ENCODE measurements around the gene MAF.

The MAF gene

DNA sequence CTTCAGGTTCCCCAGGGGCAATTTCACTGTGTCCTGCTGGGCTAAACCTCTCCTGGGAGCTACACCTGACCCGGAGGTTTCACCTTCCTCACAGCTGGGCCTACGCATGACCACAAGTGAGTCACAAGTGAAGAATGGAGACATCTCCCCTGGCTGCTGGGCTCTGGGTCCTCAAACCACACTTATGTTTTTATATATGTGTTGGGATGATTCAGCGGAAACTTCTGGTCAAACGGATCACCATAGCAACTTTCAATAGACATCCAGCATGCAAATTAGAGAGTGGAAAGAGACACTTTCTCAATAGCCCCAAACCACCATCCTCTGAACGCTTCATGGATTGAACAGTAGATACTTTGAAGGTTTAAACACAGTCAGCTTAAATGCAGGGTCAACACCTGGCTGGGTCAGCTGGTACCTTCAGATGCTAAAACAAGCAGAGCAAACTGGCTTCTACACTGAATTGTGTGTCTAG lies 28.0 kb upstream of the MAF start:
- H3K36me3 Mint-ChIP-seq = no peaks in the 10 kb centered on the region
- peak overlapping the region; percentile 47 for H3K27ac Mint-ChIP-seq
- CTCF ChIA-PET = interaction anchor here (0.8 to 1.4 kb wide), 3 partner anchors 11 to 13 kb away, joined by 3 to 5 read pairs (median 4); no protein-coding TSS in a partner anchor
- no peak overlapping the region for H3K4me3 Mint-ChIP-seq
- peaks cover 5% of the 10 kb centered on the region for H3K9me3 Mint-ChIP-seq
- H3K4me1 Mint-ChIP-seq = peaks cover 38% of the 10 kb centered on the region
- H3K27me3 Mint-ChIP-seq = peaks cover 19% of the 10 kb centered on the region
- peak; percentile 63 for DNase-seq

DNA sequence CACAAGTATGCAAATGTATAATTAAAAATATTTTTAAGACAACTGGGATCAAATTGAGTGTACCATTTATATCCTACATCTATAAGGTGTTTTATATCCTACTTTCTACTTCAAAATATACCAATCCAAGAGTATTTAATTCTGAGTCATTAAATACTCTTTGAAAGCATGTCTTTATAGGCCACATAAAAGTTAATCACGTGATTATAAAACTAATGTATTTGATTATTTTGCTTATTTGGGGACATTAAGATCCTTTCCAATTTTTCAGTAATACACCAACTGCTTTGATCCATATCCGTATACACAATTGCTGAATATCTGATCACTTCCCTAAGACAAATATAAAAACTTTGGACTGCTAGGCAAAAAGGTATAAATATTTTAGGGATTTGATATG lies 26.6 kb upstream of the MAF start:
- Mint-ChIP-seq H3K27ac (no peak overlapping the region), H3K9me3 (peaks cover 5% of the 10 kb centered on the region), H3K27me3 (peaks cover 21% of the 10 kb centered on the region), H3K4me1 (peaks cover 31% of the 10 kb centered on the region), H3K4me3 (no peak overlapping the region), H3K36me3 (no peaks in the 10 kb centered on the region)
- DNase-seq = no peak
- CTCF ChIA-PET = no interaction called here

DNA sequence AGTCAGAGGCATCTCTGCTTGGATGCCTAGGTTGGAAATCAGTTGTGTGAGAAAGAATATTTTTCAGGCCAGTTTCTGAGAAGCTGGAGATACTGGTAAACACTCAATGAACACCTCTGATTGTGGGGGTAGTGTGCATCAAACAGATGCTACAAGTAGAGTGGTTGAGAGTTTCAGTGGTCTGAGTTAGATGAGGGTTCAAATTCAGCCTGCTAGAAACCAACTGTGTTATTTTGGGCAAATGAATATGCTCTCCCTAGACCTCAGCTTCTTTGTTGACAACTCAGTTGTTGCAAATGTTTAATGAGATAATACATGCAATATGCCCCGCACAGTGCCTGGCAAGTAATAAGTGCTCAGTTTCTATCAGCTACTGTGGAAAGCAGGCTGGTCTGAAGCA lies 25.2 kb upstream of the MAF start:
- Mint-ChIP-seq H3K4me3 (no peak overlapping the region), H3K27ac (no peak overlapping the region), H3K9me3 (peaks cover 9% of the 10 kb centered on the region), H3K27me3 (peaks cover 17% of the 10 kb centered on the region), H3K4me1 (peaks cover 30% of the 10 kb centered on the region), H3K36me3 (no peaks in the 10 kb centered on the region)
- DNase-seq = no peak
- CTCF ChIA-PET = no interaction called here

DNA sequence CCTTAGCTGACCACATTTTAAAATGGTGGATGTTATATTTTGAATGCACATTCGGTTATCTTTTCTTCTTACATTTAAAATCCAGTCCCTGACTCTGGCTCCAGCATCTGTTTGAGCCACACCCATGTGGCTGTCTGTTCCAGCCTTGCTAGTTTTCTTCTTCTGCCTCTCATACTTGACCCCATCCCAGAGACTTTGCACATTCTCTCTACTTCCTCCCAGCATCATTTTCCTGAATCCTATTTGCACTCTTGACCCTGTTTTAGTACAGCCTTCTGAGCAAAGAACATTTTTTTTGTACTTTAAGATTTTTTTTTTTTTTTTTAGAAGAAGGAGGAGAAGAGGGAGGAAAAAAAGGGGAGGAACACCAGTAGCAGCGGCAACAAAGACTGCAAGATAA lies 23.3 kb upstream of the MAF start:
- no peak overlapping the region for H3K4me3 Mint-ChIP-seq
- CTCF ChIA-PET = no interaction called here
- peaks cover 38% of the 10 kb centered on the region for H3K4me1 Mint-ChIP-seq
- peaks cover 6% of the 10 kb centered on the region for H3K9me3 Mint-ChIP-seq
- DNase-seq = no peak
- peaks cover 6% of the 10 kb centered on the region for H3K36me3 Mint-ChIP-seq
- no peak overlapping the region for H3K27ac Mint-ChIP-seq
- peaks cover 15% of the 10 kb centered on the region for H3K27me3 Mint-ChIP-seq

DNA sequence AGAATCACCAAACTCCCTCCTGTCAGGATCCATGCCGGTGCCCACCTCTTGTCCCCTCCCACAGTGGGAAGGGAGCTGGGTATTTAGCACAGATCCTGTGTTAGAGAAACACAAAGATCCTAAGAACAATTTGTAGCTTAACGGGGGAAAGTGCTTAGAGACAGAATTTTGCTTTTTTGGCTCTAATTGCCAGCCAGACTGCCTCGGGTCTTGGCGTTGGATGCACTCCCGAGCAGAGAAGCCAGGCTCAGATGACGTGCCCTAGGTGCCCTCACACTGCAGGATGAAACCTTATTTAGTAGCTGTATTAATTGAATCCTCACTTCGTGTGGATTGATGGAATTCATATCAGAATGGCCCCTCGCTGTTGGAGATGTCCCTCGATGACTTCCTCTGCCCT lies 22.5 kb upstream of the MAF start:
- H3K4me3 Mint-ChIP-seq = no peak overlapping the region
- CTCF ChIA-PET = no interaction called here
- peaks cover 6% of the 10 kb centered on the region for H3K36me3 Mint-ChIP-seq
- peaks cover 4% of the 10 kb centered on the region for H3K9me3 Mint-ChIP-seq
- H3K4me1 Mint-ChIP-seq = peaks cover 38% of the 10 kb centered on the region
- H3K27me3 Mint-ChIP-seq = peaks cover 15% of the 10 kb centered on the region
- DNase-seq = no peak
- no peak overlapping the region for H3K27ac Mint-ChIP-seq

DNA sequence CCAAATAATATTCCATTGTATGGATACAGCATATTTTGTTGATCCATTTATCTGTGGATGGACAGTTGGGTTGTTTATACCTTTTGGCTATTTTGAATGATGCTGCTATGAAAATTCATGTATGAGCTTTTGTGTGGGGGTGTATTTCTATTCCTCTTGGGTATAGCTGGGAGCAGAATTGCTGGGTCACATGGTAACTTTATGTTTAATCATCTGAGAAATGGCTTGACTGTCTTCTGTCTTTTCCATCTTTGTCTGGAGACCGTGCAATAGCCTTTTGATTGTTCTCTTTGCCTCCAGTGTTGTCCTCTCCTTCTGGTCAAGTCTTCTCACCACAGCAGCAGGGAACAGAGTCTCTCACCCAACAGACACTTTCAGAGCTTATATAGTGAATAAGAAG lies 20.5 kb upstream of the MAF start:
- Mint-ChIP-seq H3K27ac (no peak overlapping the region), H3K4me1 (peaks cover 45% of the 10 kb centered on the region), H3K4me3 (no peak overlapping the region), H3K36me3 (peaks cover 6% of the 10 kb centered on the region), H3K9me3 (peaks cover 4% of the 10 kb centered on the region), H3K27me3 (peaks cover 9% of the 10 kb centered on the region)
- CTCF ChIA-PET = interaction anchor here (1.5 kb wide), 1 partner anchor 19 kb away, joined by 4 read pairs; no protein-coding TSS in a partner anchor
- DNase-seq = no peak

DNA sequence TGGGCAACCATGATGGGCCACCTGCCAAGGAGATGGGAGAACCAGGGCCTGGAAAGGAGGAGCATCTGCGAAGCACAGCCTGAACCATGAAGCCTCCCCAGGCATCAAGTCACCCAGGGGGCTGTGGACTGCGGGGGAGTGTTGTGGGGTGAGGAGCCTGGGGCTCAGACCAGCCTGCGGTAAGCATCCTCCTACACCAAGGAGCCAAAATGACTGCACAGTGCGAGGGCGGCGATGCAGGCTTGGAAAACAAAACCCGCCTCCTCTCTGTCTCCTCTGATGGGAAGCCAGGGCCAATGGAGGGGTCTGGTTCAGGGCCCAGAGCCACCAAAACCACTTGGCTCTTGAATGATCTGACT lies 18.1 kb upstream of the MAF start:
- peaks cover 54% of the 10 kb centered on the region for H3K4me1 Mint-ChIP-seq
- peak overlapping the region; percentile 11 for H3K4me3 Mint-ChIP-seq
- H3K36me3 Mint-ChIP-seq = peaks cover 6% of the 10 kb centered on the region
- CTCF ChIA-PET = interaction anchor here (1.8 kb wide), 1 partner anchor 17 kb away, joined by 4 read pairs; no protein-coding TSS in a partner anchor
- peaks cover 6% of the 10 kb centered on the region for H3K9me3 Mint-ChIP-seq
- peaks cover 9% of the 10 kb centered on the region for H3K27me3 Mint-ChIP-seq
- peak overlapping the region; percentile 92 for H3K27ac Mint-ChIP-seq
- peak; percentile 28 for DNase-seq

DNA sequence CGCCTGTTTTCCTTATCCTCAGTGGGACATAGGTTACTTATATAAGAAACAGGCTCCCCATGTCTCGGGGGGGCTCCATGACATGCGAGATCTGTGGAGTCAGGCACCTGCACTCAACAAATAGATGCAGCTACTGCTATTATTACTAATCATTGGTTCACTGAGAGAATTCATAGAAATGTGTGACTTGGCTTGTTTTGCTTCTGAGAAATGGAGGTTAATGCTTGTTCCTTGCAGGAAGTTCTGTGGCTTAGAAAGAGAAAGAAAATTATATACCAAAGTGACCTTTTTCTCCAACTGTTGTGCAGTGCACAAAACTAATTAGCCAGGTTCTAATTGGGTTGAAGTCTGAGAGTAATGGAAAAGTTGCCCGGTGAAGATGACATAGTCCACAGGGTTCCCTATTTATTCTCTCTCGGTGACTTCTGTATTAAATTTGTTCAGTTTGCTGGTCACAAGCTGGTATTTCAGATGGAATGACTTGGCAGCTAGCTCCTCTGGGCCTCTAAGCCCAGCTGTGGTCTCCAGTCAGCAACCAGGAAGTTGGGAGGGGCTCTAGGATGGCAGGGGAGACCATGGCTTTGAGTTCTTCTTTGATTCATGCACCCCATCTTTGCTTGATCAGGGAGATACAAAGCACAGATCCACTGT lies 17.6 kb upstream of the MAF start:
- Mint-ChIP-seq H3K9me3 (peaks cover 6% of the 10 kb centered on the region), H3K27ac (peak overlapping the region; percentile 92), H3K4me1 (peaks cover 54% of the 10 kb centered on the region), H3K36me3 (peaks cover 6% of the 10 kb centered on the region), H3K27me3 (peaks cover 8% of the 10 kb centered on the region), H3K4me3 (peak overlapping the region; percentile 11)
- peak; percentile 27 for DNase-seq
- CTCF ChIA-PET = interaction anchor here (1.0 to 1.8 kb wide), 3 partner anchors 11 to 17 kb away, joined by 3 to 4 read pairs (median 3); no protein-coding TSS in a partner anchor

DNA sequence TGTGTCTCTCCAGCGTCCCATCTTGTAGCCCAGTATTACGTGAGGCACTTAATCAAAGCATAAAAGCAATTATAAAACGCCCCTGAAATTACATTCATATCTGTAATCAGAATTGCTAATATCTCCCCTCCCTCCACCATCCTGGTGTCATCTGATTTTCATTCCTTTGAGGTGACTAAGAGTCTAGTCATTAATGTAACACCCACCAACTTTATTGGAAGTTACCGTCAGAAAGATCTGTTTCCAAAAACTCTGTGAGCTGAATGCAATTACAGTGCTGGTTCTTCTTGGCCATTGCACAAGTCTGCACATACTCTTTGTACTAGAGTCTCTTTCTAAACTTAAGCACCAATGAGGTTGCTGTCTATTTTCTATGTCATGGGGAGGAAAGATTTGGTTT lies 12.5 kb upstream of the MAF start:
- no peak for DNase-seq
- CTCF ChIA-PET = no interaction called here
- peaks cover 2% of the 10 kb centered on the region for H3K9me3 Mint-ChIP-seq

DNA sequence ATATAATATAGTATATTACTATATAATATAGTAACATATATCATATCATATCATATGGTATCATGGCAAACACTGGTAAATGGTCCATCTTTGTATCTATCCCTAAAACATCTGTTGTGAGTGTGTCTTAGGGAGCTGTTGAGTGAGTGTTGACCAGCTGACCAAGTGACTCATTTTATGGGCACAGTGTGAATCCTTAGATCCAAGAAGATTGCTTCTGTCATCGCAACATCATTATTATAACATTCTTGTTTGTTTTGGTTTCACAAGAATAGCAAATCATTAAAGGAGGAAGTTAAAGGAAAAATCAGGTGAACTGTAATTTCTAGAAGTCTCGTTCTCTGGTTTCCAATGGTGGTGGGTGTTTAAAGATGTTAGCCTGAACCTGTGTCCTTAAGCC lies 11.7 kb upstream of the MAF start:
- peaks cover 25% of the 10 kb centered on the region for H3K4me1 Mint-ChIP-seq
- no peak for DNase-seq
- H3K4me3 Mint-ChIP-seq = no peak overlapping the region
- H3K36me3 Mint-ChIP-seq = no peaks in the 10 kb centered on the region
- H3K27me3 Mint-ChIP-seq = peaks cover 35% of the 10 kb centered on the region
- CTCF ChIA-PET = no interaction called here
- no peak overlapping the region for H3K27ac Mint-ChIP-seq
- H3K9me3 Mint-ChIP-seq = peaks cover 2% of the 10 kb centered on the region

More for the DNA sequence above, 12.5 kb upstream of the MAF start:
- H3K27me3 Mint-ChIP-seq = peaks cover 28% of the 10 kb centered on the region
- no peaks in the 10 kb centered on the region for H3K36me3 Mint-ChIP-seq
- H3K4me1 Mint-ChIP-seq = peaks cover 33% of the 10 kb centered on the region
- no peak overlapping the region for H3K27ac Mint-ChIP-seq
- no peak overlapping the region for H3K4me3 Mint-ChIP-seq

DNA sequence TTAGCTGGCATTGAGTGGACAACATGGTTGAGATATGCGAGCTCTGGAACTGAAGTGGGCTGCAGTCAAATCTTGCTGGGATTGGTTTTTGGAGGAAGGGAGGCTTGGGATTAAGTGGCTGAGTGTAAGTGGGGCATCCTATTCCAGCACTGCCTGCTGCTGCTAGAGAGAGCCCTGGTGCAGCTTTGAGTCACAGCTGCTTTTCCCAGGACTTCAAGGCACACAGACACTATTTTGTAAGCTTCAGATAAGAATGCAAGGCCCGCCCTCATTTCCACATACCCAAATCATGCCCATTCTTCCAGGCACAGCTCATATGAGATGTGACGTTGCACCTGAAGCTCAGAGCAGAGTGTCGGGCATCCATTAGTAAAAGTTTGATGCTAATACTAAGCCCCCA lies 10.2 kb upstream of the MAF start:
- Mint-ChIP-seq H3K36me3 (no peaks in the 10 kb centered on the region), H3K9me3 (peaks cover 2% of the 10 kb centered on the region), H3K27ac (no peak overlapping the region), H3K27me3 (peaks cover 44% of the 10 kb centered on the region), H3K4me1 (peaks cover 21% of the 10 kb centered on the region), H3K4me3 (no peak overlapping the region)
- DNase-seq = no peak
- CTCF ChIA-PET = no interaction called here

DNA sequence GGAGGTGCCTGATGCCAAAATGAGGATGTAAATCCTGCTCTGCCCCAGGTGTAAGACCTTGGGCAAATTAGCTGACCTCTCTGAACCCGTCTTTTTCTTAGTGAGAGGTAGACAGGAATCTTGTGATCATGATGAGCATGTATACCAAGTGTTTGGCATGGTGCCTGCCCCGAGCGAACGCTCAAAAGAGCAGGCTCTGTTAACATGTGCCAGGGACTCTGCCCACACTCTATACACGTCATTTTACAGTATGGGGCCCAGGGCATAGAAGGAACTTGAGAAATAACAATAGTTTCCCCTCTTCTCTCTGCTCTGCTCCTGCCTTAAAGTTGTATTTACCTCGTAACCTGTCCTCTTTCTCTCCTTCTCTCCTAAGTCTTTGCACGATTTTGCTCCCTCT lies 9.3 kb upstream of the MAF start:
- no peak for DNase-seq
- Mint-ChIP-seq H3K27me3 (peaks cover 45% of the 10 kb centered on the region), H3K4me1 (peaks cover 21% of the 10 kb centered on the region), H3K27ac (no peak overlapping the region), H3K9me3 (peaks cover 2% of the 10 kb centered on the region), H3K36me3 (no peaks in the 10 kb centered on the region), H3K4me3 (no peak overlapping the region)
- CTCF ChIA-PET = no interaction called here

DNA sequence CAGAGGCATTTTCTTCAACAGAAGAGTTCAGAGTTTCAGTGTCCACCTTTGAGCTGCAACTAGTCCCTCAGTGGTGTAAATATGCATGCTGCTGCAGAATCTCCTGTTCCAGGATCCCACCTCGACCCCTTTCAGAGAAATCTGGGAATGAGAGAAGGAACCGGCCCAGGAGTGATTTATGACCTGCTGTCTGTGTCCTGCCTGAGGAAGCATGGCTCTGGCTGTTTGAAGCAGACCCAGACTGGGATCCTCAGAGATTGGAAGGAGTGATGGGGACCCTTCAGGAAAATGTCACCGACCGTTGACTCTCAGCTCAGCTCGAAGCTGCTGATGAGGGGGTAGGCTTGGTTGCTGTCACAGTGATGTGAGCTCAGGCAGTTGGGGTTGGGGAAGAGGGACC lies 8.4 kb upstream of the MAF start:
- H3K36me3 Mint-ChIP-seq = no peaks in the 10 kb centered on the region
- H3K4me1 Mint-ChIP-seq = peaks cover 21% of the 10 kb centered on the region
- peaks cover 45% of the 10 kb centered on the region for H3K27me3 Mint-ChIP-seq
- H3K4me3 Mint-ChIP-seq = no peak overlapping the region
- CTCF ChIA-PET = no interaction called here
- H3K9me3 Mint-ChIP-seq = no peaks in the 10 kb centered on the region
- DNase-seq = no peak
- H3K27ac Mint-ChIP-seq = no peak overlapping the region

DNA sequence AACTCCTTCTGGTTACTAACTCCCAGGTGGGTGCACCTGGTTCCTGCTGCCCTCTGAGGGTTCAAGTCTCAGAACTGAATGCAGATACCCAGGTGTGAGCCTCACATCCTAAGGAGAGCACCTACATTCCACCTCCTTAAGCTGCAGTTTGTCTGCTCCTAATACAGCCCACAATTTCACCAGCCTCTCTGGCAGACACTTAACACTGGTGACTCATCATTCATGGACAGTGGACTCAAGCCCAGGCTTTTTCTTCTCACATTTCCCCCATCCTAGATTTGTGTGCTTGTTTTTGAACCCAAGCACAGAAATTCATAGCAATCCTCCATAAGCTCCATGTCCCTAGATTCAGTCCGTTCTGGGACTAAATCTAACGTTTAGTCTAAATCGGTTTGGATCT lies 7.0 kb upstream of the MAF start:
- no peak for DNase-seq
- Mint-ChIP-seq H3K4me3 (no peak overlapping the region), H3K27me3 (peaks cover 45% of the 10 kb centered on the region), H3K9me3 (no peaks in the 10 kb centered on the region), H3K4me1 (peaks cover 29% of the 10 kb centered on the region), H3K27ac (no peak overlapping the region), H3K36me3 (no peaks in the 10 kb centered on the region)
- CTCF ChIA-PET = no interaction called here

DNA sequence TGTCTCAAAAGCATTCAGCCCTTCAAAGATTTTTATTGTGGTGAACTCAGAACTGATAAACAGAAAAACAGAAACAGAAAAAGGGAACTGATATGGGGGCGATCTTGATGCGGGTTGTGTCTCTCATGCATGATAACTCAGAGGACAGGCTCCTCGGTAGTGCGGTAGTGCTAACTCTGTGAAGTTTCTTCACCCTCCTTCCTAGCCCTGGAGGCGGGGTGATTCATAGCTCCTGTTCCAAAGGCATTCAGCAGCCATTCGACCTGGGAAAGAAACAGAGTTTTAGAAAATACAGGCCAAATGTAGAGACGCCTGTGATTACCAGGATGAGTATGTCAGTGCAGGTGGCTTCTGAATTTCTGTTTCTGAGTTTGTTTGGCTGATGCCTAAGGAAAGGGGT lies 5.5 kb upstream of the MAF start:
- no peaks in the 10 kb centered on the region for H3K36me3 Mint-ChIP-seq
- peaks cover 39% of the 10 kb centered on the region for H3K4me1 Mint-ChIP-seq
- H3K4me3 Mint-ChIP-seq = no peak overlapping the region
- no peak overlapping the region for H3K27ac Mint-ChIP-seq
- CTCF ChIA-PET = interaction anchor here (0.8 kb wide), 1 partner anchor 861 kb away, joined by 3 read pairs; no protein-coding TSS in a partner anchor
- H3K27me3 Mint-ChIP-seq = peaks cover 57% of the 10 kb centered on the region
- DNase-seq = no peak
- no peaks in the 10 kb centered on the region for H3K9me3 Mint-ChIP-seq
